Stimulated activated naive CD4-positive, alpha-beta T cell (primary cell): ENCODE measurements around the gene RTL1.
A peak's percentile ranks its signal among the peaks of the same experiment; 100 is the strongest.

Experiments
- DNase-seq, 6 experiments: peaks; one replicate each; lab custom pipeline; 2025; lab: John Stamatoyannopoulos, UW

Gene RTL1

DNA sequence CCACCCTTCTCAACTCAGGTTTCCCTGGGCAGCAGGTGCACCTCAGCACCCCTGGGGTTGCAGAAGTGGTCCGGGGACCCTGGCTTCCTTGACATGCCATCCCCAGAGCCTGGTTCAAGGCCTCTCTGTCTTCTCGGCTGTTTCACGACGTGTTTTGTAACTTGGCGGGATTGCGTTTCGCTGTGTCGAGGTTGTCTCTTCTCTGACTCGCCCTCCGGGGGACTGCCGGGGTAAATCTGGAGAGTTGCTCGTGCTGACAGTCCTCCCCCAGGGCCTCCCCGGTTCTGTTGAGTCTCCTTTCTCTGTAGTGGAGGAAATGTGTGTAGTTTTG, 52.0 kb downstream of the RTL1 start:
- no peak for DNase-seq

- peak; percentile 28 to 70 (median 66) for DNase-seq
Measured at GRCh38 chr14:100850841-100851585, 52.5 kb downstream of the RTL1 start.

- no peak for DNase-seq
Measured at GRCh38 chr14:100849115-100849781, 54.3 kb downstream of the RTL1 start.

DNA sequence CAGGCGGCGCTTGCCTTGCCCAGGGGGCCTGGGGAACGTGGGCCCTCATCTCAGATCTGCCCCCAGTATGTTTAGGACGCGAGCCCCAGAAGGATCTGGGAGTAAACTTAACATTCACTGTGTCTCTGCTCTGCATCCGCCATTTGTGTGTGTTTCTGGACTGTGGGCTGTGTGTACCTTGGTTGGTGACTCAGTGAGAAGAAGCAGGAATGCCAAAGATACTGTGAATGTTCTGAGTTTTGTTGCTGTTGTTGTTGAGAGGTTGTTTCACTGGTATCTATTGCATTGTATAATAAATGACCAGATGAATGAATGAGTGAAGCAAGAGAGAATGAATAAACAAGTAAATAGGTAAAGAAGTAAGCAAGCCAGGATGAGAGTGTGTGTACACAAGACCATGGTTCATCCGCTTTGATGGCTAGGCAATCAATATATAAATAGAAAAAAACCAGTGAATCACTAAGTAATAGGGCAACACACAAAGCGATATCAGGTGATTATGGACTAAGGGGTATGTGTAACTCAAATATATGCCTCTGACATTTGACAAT, 57.1 kb downstream of the RTL1 start:
- no peak for DNase-seq

GRCh38 chr14:100845341-100845740, 58.2 kb downstream of the RTL1 start:
- DNase-seq, result no peak

DNA sequence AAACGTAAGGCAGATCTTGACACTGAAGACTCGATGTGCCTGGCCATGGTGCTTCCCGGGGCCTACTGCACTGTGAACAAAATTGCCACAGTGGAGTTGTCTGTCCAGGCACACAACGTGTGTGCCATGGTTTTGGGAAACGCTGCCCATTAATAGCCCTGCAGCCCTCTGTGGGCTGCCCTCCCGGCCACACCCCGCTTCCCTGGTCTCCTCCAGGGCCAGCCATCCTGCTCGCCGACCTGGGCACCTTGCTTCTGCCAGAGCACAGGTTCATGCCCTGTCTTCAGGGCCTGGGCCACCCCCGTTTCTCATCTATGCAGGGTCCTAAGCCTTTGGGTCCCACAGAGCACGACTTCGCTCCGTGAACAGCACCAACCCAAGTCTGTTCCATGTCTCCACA, 58.7 kb downstream of the RTL1 start:
- no peak for DNase-seq

DNA sequence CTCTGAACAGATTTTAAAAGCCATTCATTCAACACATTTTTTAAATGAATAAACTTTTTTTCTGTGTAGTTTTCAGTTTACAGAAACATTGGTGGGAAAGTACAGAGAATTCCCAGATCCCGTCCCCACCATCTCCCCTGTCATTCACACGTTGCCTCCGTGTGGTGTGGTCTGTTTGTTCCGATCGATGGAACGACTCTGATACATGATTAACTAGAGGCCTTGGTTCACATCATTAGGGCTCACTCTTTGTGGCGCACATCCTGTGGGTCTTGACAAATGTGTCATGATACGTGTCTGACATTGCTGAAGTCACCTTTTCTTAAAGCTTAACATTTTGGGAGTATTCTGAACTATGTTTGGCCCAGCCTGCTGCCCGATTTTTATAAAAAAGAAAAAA, 59.1 kb downstream of the RTL1 start:
- DNase-seq, result no peak

- no peak for DNase-seq
Measured at GRCh38 chr14:100844082-100844408, 59.5 kb downstream of the RTL1 start.

DNA sequence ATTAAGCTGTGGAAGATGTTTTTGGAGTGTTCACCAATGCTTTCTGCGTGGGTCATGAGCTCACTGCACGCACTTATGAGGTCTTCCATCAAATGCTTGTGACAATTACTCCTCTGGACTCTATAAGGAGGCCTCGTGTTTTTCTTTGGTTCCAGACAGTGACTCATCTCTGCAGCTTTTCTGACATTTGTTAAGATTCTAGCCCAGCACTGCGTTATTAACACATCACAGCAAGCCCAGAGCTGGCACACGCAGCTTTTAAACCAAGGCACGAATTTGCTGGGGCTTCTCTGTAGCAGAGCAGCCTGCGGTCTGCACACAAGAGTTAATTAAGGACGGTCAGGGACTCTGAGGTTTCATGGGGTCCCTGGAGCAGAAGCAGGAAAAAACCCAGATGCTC, 60.7 kb downstream of the RTL1 start:
- no peak for DNase-seq

- no peak for DNase-seq
Measured at GRCh38 chr14:100841761-100842403, 61.6 kb downstream of the RTL1 start.

- no peak for DNase-seq
Measured at GRCh38 chr14:100841066-100841760, 62.3 kb downstream of the RTL1 start.

DNA sequence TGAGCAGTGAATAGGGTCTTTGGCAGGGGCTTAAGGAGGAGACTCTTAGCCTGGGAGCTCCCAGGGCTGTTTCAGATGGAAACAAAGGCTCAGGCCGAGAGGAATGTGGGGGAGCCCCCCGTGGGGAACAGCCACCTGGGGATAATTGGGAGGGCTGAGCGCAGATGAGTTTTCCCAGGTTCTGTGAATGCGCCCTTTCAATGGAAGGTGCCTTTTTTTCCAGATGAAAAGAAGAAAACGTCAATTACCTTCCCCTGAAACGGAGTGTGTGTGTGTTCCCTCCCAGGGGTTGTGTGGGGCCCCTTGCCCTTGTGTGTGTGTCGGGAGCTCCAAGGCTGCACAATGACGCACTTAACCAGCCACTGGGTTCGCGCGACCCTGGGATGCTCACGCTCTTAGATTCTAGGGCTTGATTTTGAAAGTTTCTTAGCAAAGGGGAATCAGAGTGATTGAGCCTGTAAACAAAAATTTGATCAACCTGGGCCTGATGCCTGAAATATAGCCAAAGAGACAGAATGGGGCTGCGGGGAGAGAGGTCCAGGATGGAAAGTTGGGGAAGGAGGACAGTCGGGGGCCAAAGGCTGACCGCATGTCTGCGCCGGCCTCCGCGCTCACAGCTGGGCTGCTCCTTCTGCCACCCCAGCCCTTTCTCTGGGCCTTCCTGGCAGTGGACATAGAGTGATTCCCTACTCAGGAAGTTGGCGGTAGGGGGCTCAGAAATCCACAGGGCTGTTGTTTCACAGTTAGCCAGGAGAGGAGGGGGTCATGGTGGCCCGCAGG, 63.0 kb downstream of the RTL1 start:
- no peak for DNase-seq

DNA sequence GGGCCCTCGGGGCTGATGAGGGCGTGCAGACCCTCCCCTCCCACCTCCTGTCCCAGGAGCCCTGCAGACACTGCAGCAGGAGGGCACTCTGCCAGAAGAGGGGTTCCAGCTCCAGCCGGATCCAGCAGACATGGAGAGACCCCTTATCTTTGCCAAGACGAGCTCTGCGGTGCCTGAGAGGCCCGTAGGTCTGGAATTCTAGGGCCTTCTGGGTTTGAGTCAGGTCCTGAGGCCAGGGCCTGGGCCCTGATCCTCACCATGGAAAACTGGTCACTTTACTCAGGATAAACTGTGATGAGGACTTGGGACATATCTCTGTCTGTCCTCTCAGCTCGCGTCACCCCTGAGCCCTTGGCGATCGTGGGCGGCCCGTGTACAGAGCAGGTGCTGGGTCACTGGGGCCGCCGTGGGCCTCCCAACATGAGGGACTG, 63.8 kb downstream of the RTL1 start:
- no peak for DNase-seq

GRCh38 chr14:100839315-100839585, 64.3 kb downstream of the RTL1 start:
- DNase-seq, result no peak

DNA sequence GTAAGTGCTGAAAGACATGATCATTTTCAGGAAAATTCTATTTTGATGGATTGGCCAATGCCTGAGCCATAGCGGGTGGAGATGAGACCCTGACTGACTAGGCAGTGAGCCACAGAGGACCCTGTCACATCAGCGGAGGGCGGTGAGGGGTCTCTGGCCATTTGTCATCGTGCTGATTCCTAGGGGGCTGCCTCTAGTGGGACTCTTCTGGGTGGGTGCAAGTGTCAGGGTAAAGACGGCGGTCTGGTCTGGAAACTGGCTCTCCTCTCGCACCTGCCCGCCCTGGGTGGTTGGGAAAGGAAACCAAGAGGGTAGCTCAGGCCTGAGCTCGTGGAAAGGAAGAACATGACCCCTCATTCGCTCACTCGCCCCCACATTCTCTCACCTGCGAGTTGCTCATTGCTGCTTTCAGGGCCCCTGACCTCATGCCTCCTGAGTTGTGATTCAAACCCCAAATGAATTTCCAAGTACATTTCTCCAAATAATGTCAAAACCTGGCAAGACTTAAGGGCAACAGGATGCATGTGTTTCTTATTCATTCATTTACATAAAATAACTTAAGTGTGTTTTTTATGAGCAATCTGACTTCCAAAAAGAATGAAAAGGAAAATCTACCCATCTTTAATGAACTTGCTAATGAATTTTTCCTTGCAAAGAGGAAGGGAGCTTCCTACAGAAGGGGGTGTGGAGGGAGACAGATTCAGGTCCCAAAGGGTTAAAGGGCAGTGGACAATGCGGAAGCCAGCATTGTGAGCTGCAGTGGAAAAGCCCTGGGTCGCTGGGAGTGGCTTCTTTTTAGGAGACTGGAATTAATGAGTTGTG, 64.8 kb downstream of the RTL1 start:
- no peak for DNase-seq

DNA sequence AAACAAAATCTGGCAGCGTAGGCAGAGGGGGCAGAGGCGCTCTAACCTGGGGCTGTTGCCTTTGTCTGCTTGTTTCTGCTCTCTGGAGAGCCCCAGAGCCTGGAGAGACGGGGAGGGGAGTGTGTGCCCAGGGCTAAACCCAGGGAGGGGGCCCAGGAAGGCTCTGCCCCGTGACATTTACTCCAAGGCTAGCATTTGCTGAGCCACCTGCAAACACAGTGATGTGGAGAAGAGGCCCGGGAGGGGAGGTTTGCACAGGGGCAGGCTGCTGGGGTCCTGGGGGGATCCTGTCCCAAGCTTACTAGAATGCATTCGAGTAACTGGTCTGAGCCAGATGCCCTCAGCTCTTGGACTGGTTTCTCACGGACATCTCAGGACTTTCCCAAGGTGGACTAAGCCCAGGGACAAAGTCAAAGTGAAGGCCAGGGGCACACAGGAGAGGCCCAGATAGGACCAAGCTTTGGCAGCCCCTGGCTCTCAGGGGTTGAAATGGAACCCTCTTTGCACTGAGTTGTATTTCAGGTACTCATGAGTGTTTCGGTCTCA, 65.6 kb downstream of the RTL1 start:
- no peak for DNase-seq

DNA sequence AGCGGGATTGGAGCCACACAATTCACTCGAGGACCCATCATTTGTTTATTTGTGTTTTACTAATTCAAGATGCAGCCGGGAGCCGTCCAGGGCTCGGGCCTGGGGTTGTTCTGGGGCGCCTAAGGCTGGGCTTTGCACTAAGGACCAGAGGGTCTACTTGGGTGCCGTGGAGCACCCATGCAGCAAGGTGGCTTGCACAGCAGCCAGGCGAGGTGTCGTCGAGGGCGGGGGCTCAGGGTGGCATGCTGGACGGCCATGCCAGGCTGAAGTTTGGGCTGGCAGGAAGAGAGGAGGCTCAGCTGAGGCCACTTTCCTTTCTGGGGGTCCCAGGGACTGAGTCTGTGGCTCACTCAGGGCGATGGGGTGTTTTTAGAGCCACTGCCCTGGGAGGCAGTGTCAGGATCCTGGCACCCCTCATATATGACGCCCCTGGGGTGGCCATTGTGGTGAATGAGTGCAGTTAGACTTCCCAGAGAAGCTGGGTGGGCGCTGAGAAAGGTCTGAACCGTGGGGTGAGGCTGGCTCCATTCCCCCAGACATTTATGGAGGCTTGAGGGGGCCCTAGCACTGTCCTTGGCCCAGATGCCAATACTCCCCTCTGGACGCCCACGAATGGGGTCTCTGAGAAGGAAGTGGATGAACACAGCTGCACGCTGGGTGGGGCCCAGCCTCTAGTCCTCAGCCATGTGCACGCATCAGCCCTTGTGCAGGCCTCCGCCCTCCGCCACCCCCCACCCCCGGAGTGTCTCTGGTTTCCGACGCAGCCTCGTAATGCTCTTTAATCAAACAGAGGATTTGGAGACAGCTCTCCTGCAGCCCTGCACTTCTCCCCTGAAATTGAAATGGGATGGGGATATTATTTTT, 66.3 kb downstream of the RTL1 start:
- no peak for DNase-seq

DNA sequence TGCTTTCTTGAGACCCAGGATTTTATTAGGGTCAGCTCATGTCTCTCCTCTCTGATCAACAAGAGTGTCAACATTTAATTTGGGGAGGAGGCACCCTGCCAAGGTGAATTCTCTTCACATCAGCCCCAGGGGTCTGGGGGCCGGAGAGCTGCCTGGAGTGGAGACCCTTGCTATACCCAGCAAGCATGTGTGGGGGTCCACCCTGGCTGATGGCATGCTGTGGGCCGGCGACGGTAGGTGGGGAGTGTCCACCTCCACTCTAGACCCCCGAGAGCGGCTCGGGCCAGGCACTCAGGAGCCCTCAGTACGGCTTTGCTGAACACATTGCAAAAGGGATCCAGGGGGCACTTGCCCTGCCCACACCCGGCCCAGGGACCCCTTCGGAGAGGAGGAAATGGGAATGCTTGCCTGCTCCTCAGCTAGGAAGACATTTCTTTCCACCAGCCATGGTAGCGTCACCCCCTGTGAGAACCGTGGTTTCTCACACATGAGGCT, 67.2 kb downstream of the RTL1 start:
- DNase-seq, result no peak

DNA sequence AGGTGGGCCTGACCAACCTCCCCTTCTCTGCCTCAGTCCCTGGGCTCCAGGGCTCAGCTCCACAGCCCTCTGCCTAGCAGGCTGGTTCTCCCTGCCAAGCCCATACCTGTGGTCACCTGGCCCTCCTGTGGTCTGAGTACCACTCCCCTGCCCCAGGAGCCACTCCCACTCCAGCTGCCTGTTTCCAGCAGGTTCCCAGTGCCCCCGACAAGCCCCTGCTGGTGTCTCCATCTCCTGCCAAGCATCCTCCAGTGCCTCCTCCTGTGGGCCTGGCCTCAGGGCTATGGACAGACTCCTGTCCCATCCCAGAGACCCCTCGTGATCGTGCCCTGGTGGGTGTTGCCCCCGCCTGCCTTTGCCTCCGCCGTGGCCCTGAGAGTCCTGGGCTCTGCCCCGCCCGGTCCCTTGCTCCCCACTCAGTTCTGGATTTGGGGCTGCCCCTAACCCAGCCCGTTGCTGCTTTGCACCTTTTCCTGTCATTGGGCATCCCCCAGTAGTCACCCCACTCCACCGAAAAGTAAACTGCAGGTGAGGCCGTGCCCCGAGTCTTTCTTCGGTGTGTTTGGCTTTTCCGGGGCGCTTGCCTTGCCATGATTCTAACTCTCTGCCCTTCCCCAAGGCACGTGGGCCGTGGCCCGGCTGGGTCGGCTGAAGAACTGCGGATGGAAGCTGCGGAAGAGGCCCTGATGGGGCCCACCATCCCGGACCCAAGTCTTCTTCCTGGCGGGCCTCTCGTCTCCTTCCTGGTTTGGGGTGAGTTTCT, 67.8 kb downstream of the RTL1 start:
- no peak for DNase-seq
